Keratinocyte (primary cell): ENCODE results near the gene MOB1B.

Experiments
- CTCF ChIP-seq, 3 experiments: IDR thresholded peaks in 1 of 3; conservative IDR thresholded peaks in 1 of 3; optimal IDR thresholded peaks in 1 of 3; 2 replicates in 2 of 3; 3 replicates in 1 of 3; pipeline versions ENCODE3 to v1.5.1; 2011; ENCODE audit warnings: low read length in 3 of 3, mild to moderate bottlenecking in 3 of 3, moderate library complexity in 2 of 3, control low read depth in 1 of 3, inconsistent platforms in 1 of 3; ENCODE audit not compliant: insufficient read depth in 2 of 3; ENCODE audit errors: extremely low read depth in 1 of 3
- EZH2 ChIP-seq: IDR thresholded peaks from one replicate; pipeline ENCODE4 v1.6.1; 2012; ENCODE audit warnings: inconsistent platforms, mild to moderate bottlenecking, low read length, moderate library complexity

- TF ChIP-seq CTCF (optimal IDR thresholded peaks at IDR 0.05 in 1 of 3, IDR thresholded peaks at IDR 0.05 in 1 of 3, conservative IDR thresholded peaks at IDR 0.05 in 1 of 3; ENCODE audit: extremely low read depth in 1 of 3, insufficient read depth in 2 of 3, low read length in 3 of 3): no peak
- no peak for TF ChIP-seq EZH2
Observed at GRCh38 chr4:70979445-70980008, 77.4 kb downstream of the MOB1B start.
